ENCODE results near the gene NCDN.

The NCDN gene

DNA sequence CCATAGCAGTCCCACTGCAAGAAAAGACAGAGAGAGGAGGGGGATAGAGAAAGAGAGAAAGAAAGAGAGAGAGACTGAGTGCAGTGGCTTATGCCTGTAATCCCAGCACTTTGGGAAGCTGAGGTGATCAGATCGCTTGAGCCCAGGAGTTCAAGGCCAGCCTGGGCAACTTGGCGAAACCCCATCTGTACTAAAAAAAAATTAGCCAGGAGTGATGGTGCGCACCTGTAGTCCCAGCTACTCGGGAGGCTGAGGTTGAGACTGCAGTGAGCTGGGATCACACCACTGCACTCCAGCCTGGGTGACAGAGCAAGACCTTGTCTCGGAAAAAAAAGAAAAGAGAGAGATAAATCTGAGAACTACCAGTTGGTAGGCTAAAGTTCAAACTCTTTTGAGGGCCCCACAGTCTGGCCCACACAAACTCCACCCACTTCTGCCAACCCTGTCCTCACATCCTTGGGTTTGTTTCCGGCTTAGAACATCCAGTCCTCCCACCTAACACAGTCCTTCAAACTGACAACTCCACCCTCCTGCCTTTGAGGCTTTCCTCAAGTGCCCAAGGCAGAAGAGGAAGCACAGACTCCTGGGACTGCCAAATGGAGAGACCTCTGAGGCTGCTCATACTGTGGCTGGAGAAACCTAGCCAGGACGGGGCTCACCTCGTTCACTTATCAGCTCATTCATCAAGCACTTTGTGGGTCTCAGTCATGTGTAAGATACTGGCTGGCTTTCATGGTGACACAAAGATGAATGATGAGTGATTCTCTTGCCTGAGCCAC, 35.6 kb downstream of the NCDN start:
- DNase-seq: no peak

DNA sequence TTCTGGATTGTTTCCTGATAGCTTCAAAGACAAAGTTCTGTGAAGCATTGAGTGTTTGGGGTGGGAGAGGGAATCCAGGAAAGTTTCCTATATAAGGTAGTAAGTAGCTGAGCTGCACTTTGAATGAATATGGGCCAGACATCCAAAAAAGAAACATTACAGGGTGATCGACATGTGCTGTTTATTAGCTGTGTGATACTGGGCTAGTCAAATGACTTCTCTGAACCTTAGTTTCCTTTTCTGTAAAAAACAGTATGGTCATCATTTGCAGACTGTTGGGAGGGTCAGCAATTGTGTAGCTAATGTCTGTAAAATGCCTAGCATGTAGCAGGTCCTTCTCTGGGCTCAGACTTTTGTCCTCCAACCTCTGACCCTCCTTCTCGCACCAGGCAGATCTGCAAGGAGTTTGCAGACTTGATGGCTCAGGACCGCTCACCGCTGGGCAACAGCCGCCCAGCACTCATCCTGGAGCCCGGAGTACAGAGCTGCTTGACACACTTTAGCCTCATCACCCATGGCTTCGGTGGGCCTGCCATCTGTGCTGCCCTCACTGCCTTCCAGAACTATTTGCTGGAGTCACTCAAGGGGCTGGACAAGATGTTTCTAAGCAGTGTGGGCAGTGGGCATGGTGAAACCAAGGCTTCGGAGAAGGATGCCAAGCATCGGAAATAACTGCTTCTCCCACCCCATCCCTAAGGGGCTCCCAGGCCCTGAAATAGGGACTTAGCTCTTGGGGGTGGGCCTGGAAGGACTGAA, 36.6 kb downstream of the NCDN start:
- DNase-seq: no peak

DNA sequence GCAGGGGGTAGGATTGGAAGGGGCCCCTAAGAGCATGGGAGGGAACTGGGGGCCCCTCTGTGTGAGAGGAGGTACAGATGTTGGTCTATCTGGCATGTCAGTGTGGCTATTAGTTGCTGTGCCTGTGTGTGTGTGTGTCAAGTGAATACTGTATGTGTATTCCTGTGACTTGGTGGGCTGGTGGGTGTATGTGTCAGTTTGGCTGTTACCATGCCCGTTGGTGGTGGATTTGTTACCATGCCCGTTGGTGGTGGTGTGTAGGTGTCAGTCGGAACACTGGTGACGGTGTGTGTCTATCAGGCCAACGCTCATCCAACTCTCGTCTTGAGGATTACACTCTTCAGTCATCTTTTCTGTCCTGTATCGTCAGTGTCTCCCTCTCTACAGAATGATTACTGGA, 38.1 kb downstream of the NCDN start:
- DNase-seq: no peak

DNA sequence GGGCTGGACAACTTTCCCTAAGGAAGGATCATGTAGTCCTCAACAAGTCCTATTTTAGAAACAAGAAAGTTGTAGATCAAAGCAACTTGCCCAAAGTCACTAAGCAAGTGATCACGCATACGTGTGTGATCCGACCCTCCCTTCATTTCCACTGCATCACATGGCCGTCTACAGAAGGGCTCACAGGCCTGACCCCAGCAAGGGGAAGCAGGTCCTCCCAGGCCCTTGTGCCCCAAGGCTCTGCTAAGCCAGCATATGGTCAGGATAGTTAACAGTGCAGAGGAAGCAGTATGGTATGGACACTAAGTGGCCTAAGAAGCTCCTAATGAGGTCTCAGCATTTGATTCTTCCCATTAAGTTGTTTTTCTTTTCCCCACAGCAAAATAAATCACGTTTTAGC, 40.3 kb downstream of the NCDN start:
- DNase-seq: no peak

DNA sequence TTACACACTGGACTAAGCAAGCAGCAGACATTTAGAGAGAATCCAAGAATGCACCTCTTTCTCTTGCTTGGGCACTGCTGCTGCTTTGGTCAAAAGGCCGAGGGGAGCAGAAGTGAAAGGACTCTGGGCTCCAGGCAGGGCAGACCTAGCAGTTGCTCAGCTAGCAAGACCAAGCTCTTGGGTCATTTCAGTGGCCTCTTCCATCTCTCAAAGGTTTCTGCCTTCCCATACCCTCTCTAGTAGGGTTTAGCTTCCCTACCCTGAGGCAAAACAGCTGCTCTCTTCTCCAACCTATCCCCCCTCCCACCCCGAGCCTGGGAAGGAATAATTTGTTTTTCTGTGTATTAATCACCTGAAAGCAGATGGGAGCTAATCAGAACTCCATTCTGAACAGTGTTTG, 41.3 kb downstream of the NCDN start:
- DNase-seq: no peak

DNA sequence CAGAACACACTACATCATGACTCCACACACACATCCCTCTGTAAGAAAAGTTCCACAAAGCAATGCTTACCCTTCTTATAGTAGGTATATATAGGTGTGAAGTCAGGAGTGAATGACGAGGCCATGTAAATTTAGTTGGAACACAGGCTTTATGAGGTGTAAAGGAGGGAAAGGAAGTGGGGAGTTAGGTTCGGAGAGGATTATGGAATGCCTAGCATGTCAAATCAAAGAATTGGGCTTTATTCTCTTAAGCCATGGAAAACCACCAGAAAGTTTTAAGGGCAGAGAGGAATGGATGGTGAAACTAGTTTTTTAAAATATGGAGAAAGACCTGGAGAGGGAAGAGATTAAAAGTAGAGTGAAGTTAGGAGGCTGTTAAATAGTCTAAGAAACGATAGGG, 41.8 kb downstream of the NCDN start:
- no peak for DNase-seq

DNA sequence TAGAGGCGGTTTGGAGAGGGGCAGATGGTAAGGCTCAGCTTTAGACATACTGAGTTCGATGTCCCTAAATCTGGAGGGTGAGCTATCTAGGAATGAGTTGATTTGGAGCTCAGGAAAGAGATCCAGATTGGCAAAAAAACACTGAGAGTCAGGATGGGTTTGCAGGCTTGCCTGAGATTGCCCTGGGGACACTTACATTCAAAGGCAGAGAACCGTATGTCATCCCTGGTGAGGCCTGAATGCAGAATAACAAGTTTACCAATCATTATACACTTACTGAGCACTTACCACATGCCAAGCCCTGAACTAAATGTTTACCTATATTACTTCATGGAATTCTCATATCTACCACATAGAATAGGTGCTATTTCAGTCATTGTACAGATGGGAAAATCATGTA, 43.0 kb downstream of the NCDN start:
- peak; percentile 87 for DNase-seq

DNA sequence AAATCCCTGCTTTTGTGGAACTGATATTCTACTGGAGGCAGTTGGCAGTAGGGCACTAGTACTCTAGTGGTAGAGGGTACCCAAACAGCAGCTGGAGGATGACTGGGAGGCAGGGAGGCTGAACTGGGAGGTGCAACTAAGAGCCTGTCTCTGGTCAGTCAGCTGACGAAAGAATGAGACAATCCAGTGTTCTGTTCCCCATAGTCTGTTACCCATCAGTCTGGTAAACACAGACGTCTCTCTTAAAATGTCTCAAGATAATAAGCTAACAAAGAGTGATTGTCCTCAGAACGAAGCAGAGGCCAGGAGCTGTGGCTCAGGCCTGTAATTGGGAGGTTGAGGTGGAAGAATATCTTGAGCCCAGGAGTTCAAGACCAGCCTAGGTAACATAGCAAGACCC, 45.9 kb downstream of the NCDN start:
- no peak for DNase-seq

DNA sequence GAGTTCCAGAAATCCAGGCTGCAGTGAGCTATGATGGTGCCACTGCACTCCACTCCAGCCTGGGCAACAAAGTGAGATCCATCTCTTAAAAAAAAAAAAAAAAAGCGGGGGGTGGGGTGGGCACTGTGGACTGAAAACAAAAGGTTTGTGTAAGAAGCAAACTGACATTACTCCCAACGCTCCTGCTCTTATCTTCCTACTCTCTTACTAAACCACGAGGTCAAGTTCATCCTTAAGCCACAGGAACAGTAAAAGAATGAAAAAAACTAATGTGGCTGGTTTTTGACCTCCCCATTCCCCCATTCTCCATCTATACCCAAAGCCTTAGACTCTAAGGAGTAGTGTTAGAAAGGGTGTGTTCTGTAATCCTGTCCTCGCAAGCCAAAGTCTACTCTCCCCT, 46.3 kb downstream of the NCDN start:
- DNase-seq: no peak

DNA sequence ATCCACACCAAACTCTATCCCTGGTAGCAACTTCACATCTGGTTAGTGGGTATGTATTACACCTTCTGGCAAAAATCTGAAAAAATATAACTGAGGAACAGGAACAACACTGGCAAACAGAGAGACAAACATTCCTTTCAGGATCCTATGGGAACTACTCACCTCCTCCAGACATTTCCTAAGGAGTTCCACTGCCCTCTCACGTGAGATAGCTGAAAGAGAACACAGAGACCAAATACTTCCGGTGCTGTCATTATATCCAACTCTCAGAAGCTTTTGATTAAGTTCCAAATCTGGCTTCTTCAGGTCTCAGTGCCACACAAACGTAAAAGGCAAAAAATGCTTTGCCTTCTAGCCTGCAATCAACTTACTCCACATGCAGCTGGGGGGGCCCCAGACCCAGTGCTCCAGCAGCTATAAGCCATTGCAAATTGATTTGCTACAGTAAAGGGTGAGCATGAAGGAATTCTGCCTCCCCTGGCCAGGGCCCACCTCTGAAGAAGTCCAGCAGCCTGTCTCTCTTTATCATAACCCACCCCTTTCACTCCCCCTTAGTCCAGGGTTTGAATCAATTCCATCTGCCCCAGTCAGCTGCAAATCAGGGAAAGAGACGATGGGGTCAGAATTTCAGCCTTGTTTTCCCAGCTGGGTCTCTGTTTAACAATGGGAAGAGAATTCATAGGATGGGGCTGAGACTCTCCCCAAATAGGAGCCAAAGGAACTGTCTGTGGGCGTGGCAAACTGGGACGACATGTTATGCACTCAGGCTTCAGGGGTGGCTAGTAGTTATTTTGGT, 47.7 kb downstream of the NCDN start:
- DNase-seq: no peak

DNA sequence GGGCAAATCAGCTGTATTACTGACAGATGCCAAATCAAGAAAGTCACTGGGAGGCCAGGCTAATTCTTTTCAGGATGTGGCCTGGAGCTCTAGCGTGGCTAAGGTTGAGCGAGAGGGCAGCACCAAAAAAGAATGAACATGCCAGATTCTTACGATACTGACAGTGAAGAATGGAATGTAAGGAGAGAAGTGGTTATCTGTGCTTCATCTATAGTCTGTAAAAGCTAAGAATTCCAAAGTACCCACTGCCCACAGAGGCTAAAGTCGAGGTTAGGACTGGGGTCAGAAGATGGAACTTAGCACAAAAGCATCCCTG, 48.2 kb downstream of the NCDN start:
- DNase-seq: no peak

DNA sequence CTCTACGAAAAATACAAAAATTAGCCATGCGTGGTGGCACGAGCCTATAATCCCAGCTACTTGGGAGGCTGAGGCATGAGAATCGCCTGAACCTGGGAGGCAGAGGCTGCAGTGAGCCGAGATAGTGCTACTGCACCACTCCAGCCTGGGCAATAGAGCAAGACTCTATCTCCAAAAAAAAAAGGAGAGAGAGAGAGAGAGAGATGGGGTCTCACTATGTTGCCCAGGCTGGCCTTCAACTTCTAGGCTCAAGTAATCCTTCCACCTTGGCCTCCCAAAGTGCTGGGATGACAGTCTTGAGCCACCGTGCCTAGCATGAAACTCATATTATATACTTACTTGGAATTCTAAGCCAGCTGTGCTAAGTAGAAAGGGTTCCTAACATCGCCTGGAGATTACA, 54.1 kb downstream of the NCDN start:
- DNase-seq: no peak

DNA sequence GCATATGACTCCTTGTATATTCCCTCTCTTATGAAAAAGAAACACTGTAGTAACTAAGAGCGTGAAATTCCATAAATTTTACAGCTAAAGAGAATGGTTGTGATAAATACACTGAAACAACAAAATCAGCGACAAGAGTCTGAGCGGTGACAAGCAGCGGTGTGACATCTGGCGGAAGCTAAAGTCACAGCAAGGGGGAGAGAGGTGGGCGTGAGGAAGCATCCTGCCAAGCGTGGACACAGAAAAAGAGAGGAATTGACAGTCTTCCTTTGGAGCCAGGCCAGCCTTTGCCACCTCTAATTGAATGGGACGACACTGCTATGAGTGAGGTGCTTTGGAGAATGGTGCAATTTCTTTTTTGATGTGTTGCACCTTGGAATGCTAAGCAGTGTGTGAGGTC, 57.8 kb downstream of the NCDN start:
- peak; percentile 16 for DNase-seq

Measured in NCI-H2171 treated with DMSO at 0.1 percent for 48 hours (cell line).